ENCODE results near the gene UBE2J2. TPM values are rescaled to one million over a fixed set of nuclear protein-coding genes. Genes with fewer than 3 reads are reported as not detected.

Gene UBE2J2
- total and polyA plus RNA-seq, 2 of the 8 experiments (the other 6 are each of a cell fraction or from before 2014, with no cell fraction given) = 33.6 to 67.9 TPM

DNA sequence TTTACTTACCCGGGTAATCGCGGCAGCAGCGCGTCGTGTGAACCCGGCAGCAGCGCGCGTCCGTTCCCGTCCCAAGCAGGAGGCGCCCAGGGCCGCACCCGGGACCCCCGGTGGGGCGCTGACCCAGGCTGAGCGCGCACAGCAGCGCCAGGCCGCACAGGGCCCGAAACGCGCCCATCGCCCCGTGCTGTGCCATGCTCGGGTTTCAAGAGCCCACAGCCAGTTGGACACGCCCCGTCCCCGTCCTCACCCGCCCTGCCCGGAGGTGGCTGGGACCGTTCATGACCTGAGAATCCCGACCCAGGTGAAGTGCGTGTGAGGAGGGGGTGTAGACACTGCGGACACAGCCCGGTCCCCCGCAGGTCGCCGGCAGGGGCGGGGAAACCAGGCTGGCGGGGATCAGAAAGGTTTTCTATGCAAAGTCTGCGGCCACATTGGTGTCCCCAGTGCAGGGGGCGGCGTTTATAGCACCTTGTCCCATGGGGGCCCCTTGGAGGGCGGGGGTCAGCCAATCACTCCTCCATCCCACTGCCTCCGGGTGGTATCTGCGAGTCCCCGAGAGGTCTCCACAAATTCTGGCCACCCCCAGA is 67.2 kb downstream of the UBE2J2 start, which contains the start of gene TNFRSF18 (continued):
- TF ChIP-seq, protein P1, sequence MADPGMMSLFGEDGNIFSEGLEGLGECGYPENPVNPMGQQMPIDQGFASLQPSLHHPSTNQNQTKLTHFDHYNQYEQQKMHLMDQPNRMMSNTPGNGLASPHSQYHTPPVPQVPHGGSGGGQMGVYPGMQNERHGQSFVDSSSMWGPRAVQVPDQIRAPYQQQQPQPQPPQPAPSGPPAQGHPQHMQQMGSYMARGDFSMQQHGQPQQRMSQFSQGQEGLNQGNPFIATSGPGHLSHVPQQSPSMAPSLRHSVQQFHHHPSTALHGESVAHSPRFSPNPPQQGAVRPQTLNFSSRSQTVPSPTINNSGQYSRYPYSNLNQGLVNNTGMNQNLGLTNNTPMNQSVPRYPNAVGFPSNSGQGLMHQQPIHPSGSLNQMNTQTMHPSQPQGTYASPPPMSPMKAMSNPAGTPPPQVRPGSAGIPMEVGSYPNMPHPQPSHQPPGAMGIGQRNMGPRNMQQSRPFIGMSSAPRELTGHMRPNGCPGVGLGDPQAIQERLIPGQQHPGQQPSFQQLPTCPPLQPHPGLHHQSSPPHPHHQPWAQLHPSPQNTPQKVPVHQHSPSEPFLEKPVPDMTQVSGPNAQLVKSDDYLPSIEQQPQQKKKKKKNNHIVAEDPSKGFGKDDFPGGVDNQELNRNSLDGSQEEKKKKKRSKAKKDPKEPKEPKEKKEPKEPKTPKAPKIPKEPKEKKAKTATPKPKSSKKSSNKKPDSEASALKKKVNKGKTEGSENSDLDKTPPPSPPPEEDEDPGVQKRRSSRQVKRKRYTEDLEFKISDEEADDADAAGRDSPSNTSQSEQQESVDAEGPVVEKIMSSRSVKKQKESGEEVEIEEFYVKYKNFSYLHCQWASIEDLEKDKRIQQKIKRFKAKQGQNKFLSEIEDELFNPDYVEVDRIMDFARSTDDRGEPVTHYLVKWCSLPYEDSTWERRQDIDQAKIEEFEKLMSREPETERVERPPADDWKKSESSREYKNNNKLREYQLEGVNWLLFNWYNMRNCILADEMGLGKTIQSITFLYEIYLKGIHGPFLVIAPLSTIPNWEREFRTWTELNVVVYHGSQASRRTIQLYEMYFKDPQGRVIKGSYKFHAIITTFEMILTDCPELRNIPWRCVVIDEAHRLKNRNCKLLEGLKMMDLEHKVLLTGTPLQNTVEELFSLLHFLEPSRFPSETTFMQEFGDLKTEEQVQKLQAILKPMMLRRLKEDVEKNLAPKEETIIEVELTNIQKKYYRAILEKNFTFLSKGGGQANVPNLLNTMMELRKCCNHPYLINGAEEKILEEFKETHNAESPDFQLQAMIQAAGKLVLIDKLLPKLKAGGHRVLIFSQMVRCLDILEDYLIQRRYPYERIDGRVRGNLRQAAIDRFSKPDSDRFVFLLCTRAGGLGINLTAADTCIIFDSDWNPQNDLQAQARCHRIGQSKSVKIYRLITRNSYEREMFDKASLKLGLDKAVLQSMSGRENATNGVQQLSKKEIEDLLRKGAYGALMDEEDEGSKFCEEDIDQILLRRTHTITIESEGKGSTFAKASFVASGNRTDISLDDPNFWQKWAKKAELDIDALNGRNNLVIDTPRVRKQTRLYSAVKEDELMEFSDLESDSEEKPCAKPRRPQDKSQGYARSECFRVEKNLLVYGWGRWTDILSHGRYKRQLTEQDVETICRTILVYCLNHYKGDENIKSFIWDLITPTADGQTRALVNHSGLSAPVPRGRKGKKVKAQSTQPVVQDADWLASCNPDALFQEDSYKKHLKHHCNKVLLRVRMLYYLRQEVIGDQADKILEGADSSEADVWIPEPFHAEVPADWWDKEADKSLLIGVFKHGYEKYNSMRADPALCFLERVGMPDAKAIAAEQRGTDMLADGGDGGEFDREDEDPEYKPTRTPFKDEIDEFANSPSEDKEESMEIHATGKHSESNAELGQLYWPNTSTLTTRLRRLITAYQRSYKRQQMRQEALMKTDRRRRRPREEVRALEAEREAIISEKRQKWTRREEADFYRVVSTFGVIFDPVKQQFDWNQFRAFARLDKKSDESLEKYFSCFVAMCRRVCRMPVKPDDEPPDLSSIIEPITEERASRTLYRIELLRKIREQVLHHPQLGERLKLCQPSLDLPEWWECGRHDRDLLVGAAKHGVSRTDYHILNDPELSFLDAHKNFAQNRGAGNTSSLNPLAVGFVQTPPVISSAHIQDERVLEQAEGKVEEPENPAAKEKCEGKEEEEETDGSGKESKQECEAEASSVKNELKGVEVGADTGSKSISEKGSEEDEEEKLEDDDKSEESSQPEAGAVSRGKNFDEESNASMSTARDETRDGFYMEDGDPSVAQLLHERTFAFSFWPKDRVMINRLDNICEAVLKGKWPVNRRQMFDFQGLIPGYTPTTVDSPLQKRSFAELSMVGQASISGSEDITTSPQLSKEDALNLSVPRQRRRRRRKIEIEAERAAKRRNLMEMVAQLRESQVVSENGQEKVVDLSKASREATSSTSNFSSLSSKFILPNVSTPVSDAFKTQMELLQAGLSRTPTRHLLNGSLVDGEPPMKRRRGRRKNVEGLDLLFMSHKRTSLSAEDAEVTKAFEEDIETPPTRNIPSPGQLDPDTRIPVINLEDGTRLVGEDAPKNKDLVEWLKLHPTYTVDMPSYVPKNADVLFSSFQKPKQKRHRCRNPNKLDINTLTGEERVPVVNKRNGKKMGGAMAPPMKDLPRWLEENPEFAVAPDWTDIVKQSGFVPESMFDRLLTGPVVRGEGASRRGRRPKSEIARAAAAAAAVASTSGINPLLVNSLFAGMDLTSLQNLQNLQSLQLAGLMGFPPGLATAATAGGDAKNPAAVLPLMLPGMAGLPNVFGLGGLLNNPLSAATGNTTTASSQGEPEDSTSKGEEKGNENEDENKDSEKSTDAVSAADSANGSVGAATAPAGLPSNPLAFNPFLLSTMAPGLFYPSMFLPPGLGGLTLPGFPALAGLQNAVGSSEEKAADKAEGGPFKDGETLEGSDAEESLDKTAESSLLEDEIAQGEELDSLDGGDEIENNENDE (IDR thresholded peaks at IDR 0.05; ENCODE audit: insufficient replicate concordance, low read length) = no peak
- no peak for TF ChIP-seq FOSL1 (IDR thresholded peaks at IDR 0.05; ENCODE audit: insufficient read depth, low read depth, low read length)
- TF ChIP-seq EGR1 (IDR thresholded peaks at IDR 0.05; ENCODE audit: borderline replicate concordance, low read depth, low read length) = no peak

All from H1 (cell line).